H1 (cell line): ENCODE data around the gene POLE. TPM values are rescaled to one million over a fixed set of nuclear protein-coding genes. Genes with fewer than 3 reads are reported as not detected.

Source experiments
- CTCF ChIA-PET: fragments of 300-600 bp; sonication (Branson Sonifier 250); formaldehyde crosslinking; loops from one replicate; lab custom pipeline; 2021; ENCODE audit not compliant: partially characterized antibody; lab: Charles Lee
- POLR2A ChIA-PET: fragments of 300-600 bp; sonication (Branson Sonifier 250); formaldehyde crosslinking; loops from one replicate; lab custom pipeline; 2021; ENCODE audit warnings: inconsistent platforms; ENCODE audit not compliant: partially characterized antibody; lab: Charles Lee
- DNase-seq, 2 experiments: peaks; one replicate each; pipeline versions ENCODE4 v3.0.0 to v3.0.0-alpha.2; 2010 to 2022; ENCODE audit warnings: low spot score in 2 of 2, low read depth in 1 of 2, mixed read lengths in 1 of 2
- FAIRE-seq: peaks from 2 replicates; lab custom pipeline; 2011; peaks lifted over from hg19 to GRCh38; lab: Jason Lieb, UNC
- H2AFZ ChIP-seq: 2 replicates; pipeline ENCODE4 v1.8.1; 2012; ENCODE audit warnings: low read length, inconsistent platforms
- H2AK5ac ChIP-seq: 2 replicates; pipeline ENCODE4 v1.6.1; 2013; ENCODE audit warnings: low read depth, low read length
- H2BK120ac ChIP-seq: replicated peaks from 2 replicates; pipeline ENCODE3; 2013; ENCODE audit warnings: low read depth, low read length, inconsistent platforms
- H2BK12ac ChIP-seq: 2 replicates; pipeline ENCODE4 v1.6.1; 2013; ENCODE audit warnings: low read depth, low read length
- H2BK15ac ChIP-seq: 2 replicates; pipeline ENCODE4 v1.6.1; 2013; ENCODE audit warnings: low read length
- H2BK20ac ChIP-seq: 2 replicates; pipeline ENCODE4 v1.6.1; 2013; ENCODE audit warnings: low read length
- H2BK5ac ChIP-seq: 2 replicates; pipeline ENCODE4 v1.6.1; 2013; ENCODE audit warnings: low read depth, low read length
- H3K14ac ChIP-seq: 2 replicates; pipeline ENCODE4 v1.6.1; 2013; ENCODE audit warnings: inconsistent platforms; ENCODE audit not compliant: insufficient read length
- H3K18ac ChIP-seq: 2 replicates; pipeline ENCODE4 v1.6.1; 2013; ENCODE audit warnings: low read length; ENCODE audit errors: extremely low read depth
- H3K23ac ChIP-seq: 2 replicates; pipeline ENCODE4 v1.6.1; 2013; ENCODE audit warnings: inconsistent platforms; ENCODE audit not compliant: insufficient read length
- H3K23me2 ChIP-seq: 2 replicates; pipeline ENCODE4 v1.6.1; 2013; ENCODE audit warnings: low read depth, low read length
- H3K27ac ChIP-seq: 2 replicates; pipeline ENCODE4 v1.6.1; 2011; ENCODE audit warnings: low read depth, low read length, inconsistent platforms
- H3K27me3 ChIP-seq, 4 experiments: replicated peaks in 1 of 4; 1 replicate in 1 of 4; 2 replicates in 3 of 4; pipeline versions ENCODE4 v1.6.1 to v1.8.1; 2011 to 2013; ENCODE audit warnings: low read length in 3 of 4, mild to moderate bottlenecking in 3 of 4, inconsistent platforms in 2 of 4, mixed read lengths in 2 of 4, moderate library complexity in 1 of 4; ENCODE audit not compliant: control insufficient read depth in 3 of 4, insufficient read depth in 3 of 4; ENCODE audit errors: extremely low read depth in 1 of 4
- H3K36me3 ChIP-seq, 4 experiments: 2 replicates each; pipeline versions ENCODE4 v1.6.1 to v1.8.1; 2011 to 2013; ENCODE audit warnings: mild to moderate bottlenecking in 4 of 4, low read length in 3 of 4, moderate library complexity in 2 of 4, control low read depth in 1 of 4, inconsistent platforms in 1 of 4; ENCODE audit not compliant: insufficient read depth in 4 of 4, control insufficient read depth in 2 of 4
- H3K4ac ChIP-seq: replicated peaks from 2 replicates; pipeline ENCODE3; 2013; ENCODE audit warnings: low read length, low read depth, mixed read lengths, inconsistent platforms; ENCODE audit not compliant: insufficient read length
- H3K4me1 ChIP-seq, 4 experiments: replicated peaks in 1 of 4; 1 replicate in 1 of 4; 2 replicates in 3 of 4; pipeline versions ENCODE4 v1.6.1 to v1.8.1; 2011 to 2013; ENCODE audit warnings: low read length in 3 of 4, inconsistent platforms in 2 of 4, mixed read lengths in 1 of 4; ENCODE audit not compliant: insufficient read depth in 4 of 4, control insufficient read depth in 3 of 4
- H3K4me2 ChIP-seq, 2 experiments: 2 replicates each; pipeline versions ENCODE4 v1.6.1 to v1.8.1; 2011 to 2013; ENCODE audit warnings: low read depth in 2 of 2, low read length in 2 of 2, control low read depth in 1 of 2, inconsistent platforms in 1 of 2, mild to moderate bottlenecking in 1 of 2; ENCODE audit not compliant: insufficient read depth in 1 of 2
- H3K4me3 ChIP-seq, 4 experiments: fragments of 200-600, 300-600 bp in 1 of 4; sonication (generic), shearing (Covaris generic), sonication (Bioruptor Twin) in 1 of 4; 2 replicates each; pipeline versions ENCODE4 v1.5.1 to v1.8.1; 2011 to 2016; ENCODE audit warnings: low read length in 4 of 4, low read depth in 3 of 4, control low read depth in 2 of 4, inconsistent platforms in 2 of 4, mild to moderate bottlenecking in 2 of 4, mixed read lengths in 1 of 4, moderate library complexity in 1 of 4; ENCODE audit not compliant: insufficient read depth in 2 of 4; ENCODE audit errors: extremely low read depth in 1 of 4
- H3K56ac ChIP-seq: replicated peaks from 2 replicates; pipeline ENCODE3; 2013; ENCODE audit warnings: low read depth, mild to moderate bottlenecking, mixed read lengths, low read length, inconsistent platforms; ENCODE audit not compliant: insufficient read length
- H3K79me1 ChIP-seq: 2 replicates; pipeline ENCODE4 v1.6.1; 2013; ENCODE audit warnings: low read depth, low read length, control low read depth
- H3K79me2 ChIP-seq, 2 experiments: 2 replicates each; pipeline versions ENCODE4 v1.6.1 to v1.8.1; 2012 to 2013; ENCODE audit warnings: low read length in 2 of 2, mild to moderate bottlenecking in 2 of 2, inconsistent platforms in 1 of 2; ENCODE audit not compliant: insufficient read depth in 2 of 2, control insufficient read depth in 1 of 2
- H3K9ac ChIP-seq, 4 experiments: replicated peaks in 1 of 4; 1 replicate in 1 of 4; 2 replicates in 3 of 4; pipeline versions ENCODE4 v1.6.1 to v1.8.1; 2011 to 2013; ENCODE audit warnings: low read depth in 3 of 4, low read length in 3 of 4, control low read depth in 2 of 4, mild to moderate bottlenecking in 2 of 4, moderate library complexity in 2 of 4, inconsistent platforms in 1 of 4; ENCODE audit errors: extremely low read depth in 1 of 4
- H3K9me3 ChIP-seq, 2 experiments: 2 replicates each; pipeline versions ENCODE4 v1.6.1 to v1.8.1; 2012 to 2013; ENCODE audit warnings: mild to moderate bottlenecking in 2 of 2, moderate library complexity in 2 of 2, control low read depth in 1 of 2, inconsistent platforms in 1 of 2, low read depth in 1 of 2, low read length in 1 of 2, mixed read lengths in 1 of 2; ENCODE audit not compliant: insufficient read depth in 2 of 2
- H4K20me1 ChIP-seq, 2 experiments: replicated peaks in 1 of 2; 2 replicates each; pipeline versions ENCODE3 to v1.8.1; 2011 to 2013; ENCODE audit warnings: inconsistent platforms in 2 of 2, low read length in 2 of 2, mild to moderate bottlenecking in 1 of 2; ENCODE audit not compliant: insufficient read depth in 2 of 2, control insufficient read depth in 1 of 2
- H4K5ac ChIP-seq: 2 replicates; pipeline ENCODE4 v1.6.1; 2013; ENCODE audit warnings: low read length, low read depth, mixed read lengths, inconsistent platforms; ENCODE audit not compliant: insufficient read length
- H4K8ac ChIP-seq: 2 replicates; pipeline ENCODE4 v1.8.0; 2013; ENCODE audit warnings: mild to moderate bottlenecking, moderate library complexity, low read length, inconsistent platforms; ENCODE audit not compliant: insufficient read depth; ENCODE audit errors: extremely low read depth
- H4K91ac ChIP-seq: replicated peaks from 2 replicates; pipeline ENCODE3; 2013; ENCODE audit warnings: low read length, mixed read lengths, inconsistent platforms; ENCODE audit not compliant: insufficient read length
- BCL11A ChIP-seq, 2 experiments: IDR thresholded peaks; one replicate each; pipeline ENCODE4 v1.6.1; 2011; ENCODE audit warnings: low read depth in 2 of 2, low read length in 2 of 2, mild to moderate bottlenecking in 2 of 2
- CHD1 ChIP-seq: IDR thresholded peaks from 2 replicates; pipeline ENCODE4 v1.6.1; 2012; ENCODE audit warnings: low read depth, low read length, improper control_type of control experiment
- HDAC6 ChIP-seq: IDR thresholded peaks from one replicate; pipeline ENCODE4 v1.7.1; 2012; ENCODE audit warnings: low read depth, mild to moderate bottlenecking, inconsistent platforms, low read length, moderate library complexity
- KDM5A ChIP-seq: fragments of 200-600 bp; IDR thresholded peaks from 2 replicates; pipeline ENCODE4 v1.7.1; 2012; ENCODE audit warnings: mild to moderate bottlenecking, low read length, inconsistent platforms, mixed read lengths
- MAFK ChIP-seq: IDR thresholded peaks from 2 replicates; pipeline ENCODE4 v1.6.1; 2012; ENCODE audit warnings: low read depth, mild to moderate bottlenecking, improper control_type of control experiment, low read length
- NANOG ChIP-seq: IDR thresholded peaks from 2 replicates; pipeline ENCODE4 v1.6.1; 2011; ENCODE audit warnings: low read length, low read depth, mild to moderate bottlenecking, inconsistent platforms; ENCODE audit not compliant: insufficient read depth, poor library complexity, severe bottlenecking
- PHF8 ChIP-seq: fragments of 200-600 bp; sonication (generic); conservative IDR thresholded peaks from 2 replicates; pipeline ENCODE4 v1.7.1; 2012; ENCODE audit warnings: low read depth, mild to moderate bottlenecking, inconsistent platforms, low read length, moderate library complexity
- POLR2A ChIP-seq, 2 experiments: IDR thresholded peaks; 1 replicate in 1 of 2; 2 replicates in 1 of 2; pipeline ENCODE4 v1.6.1; 2011; ENCODE audit warnings: low read depth in 2 of 2, low read length in 2 of 2, mild to moderate bottlenecking in 2 of 2; ENCODE audit errors: control extremely low read depth in 1 of 2
- POLR2AphosphoS5 ChIP-seq: IDR thresholded peaks from 2 replicates; pipeline ENCODE4 v1.6.1; 2011; ENCODE audit warnings: low read depth, low read length
- SRF ChIP-seq: IDR thresholded peaks from 2 replicates; pipeline ENCODE4 v1.6.1; 2011; ENCODE audit warnings: mild to moderate bottlenecking, low read depth, low read length, moderate library complexity
- TCF12 ChIP-seq: IDR thresholded peaks from 2 replicates; pipeline ENCODE4 v1.6.1; 2011; ENCODE audit warnings: low read depth, mild to moderate bottlenecking, low read length
- TEAD4 ChIP-seq: IDR thresholded peaks from 2 replicates; pipeline ENCODE4 v1.6.1; 2012; ENCODE audit warnings: low read depth, low read length, inconsistent platforms, mixed read lengths
- WGBS, 2 experiments: shearing (Covaris generic) in 1 of 2; methylation state at CpG; one replicate each; pipeline versions ENCODE4 v1.1.6 to v1.1.7; 2013 to 2015; ENCODE audit warnings: low lambda C conversion rate in 2 of 2, mixed read lengths in 2 of 2, inconsistent platforms in 1 of 2, low coverage in 1 of 2, missing lambda C conversion rate in 1 of 2; ENCODE audit not compliant: insufficient replicate concordance in 2 of 2, insufficient coverage in 1 of 2, insufficient read length in 1 of 2; ENCODE audit errors: extremely low coverage in 1 of 2, missing lambda C conversion rate in 1 of 2; 5-methylcytosine and 5-hydroxymethylcytosine counted together
- polyA plus RNA-seq, 7 experiments: library from polyadenylated mRNA; depleted of rRNA in 3 of 7; stranded (reverse) in 5 of 7; unstranded in 2 of 7; fragments of >200 nt in 5 of 7; fragments of 200-250 nt in 2 of 7; gene quantifications; 1 replicate in 5 of 7; 2 replicates in 1 of 7; 4 replicates in 1 of 7; pipeline versions ENCODE4 v1.2.1 to v1.2.3, GENCODE V29; 2011 to 2013; ENCODE audit warnings: missing spikeins in 2 of 7, mixed read lengths in 2 of 7
- total RNA-seq: library from RNA; stranded (reverse); fragmentation: NEBNext Ultra II Directional; extraction: Animal tissue kit (Norgen Biotek cat#: 25700); gene quantifications from 2 replicates; pipeline ENCODE4 v1.2.1, GENCODE V29; 2021
- TF ChIP-seq, protein P1 (sequence below): IDR thresholded peaks from 2 replicates; pipeline ENCODE4 v1.6.1; 2012; ENCODE audit warnings: low read length, inconsistent platforms

The POLE gene
- total and polyA plus RNA-seq, 2 of the 8 experiments (the other 6 are each of a cell fraction or from before 2014, with no cell fraction given): 59.7 to 115 TPM

DNA sequence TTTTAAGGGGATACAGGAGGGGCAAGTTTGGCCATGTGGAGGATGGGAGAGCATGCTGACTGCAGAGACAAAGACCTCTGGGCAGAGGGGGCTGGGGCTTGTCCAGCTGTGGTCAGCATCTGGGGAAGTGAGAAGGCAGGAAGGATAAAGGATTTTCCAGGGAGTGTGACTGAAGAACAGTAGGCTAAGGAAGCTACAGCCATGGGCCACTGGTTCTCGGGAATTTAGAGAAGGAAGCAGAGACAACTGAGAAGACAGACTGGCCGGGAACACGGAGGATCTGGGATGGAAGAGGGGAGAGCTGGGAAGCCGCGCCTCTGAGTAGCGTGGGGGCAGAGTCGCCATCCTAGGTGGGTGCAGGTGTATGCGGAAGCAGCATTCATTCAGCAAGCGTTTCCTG lies 16.5 kb upstream of the POLE start:
- Histone ChIP-seq H3K4me3 (no peak overlapping the region), H2BK5ac (peak overlapping the region; percentile 71; the same call in 1 of the 2 replicates), H2BK120ac (no peak overlapping the region), H4K91ac (no peak overlapping the region), H3K18ac (no peak overlapping the region), H3K23ac (no peak overlapping the region), H3K27me3 (no peaks in the 10 kb centered on the region), H3K14ac (no peak overlapping the region), H2BK20ac (no peak overlapping the region), H3K4ac (no peak overlapping the region), H3K36me3 (peaks cover 1 to 12% (median 3%) of the 10 kb centered on the region in 4 experiments; a peak in 6 of 8 replicates), H2AFZ (no peak overlapping the region), H3K9ac (no peak overlapping the region), H3K27ac (no peak overlapping the region), H3K4me2 (no peak overlapping the region), H4K20me1 (peaks cover 2 to 3% of the 10 kb centered on the region in 2 experiments), H2BK12ac (no peak overlapping the region), H4K8ac (no peak overlapping the region), H3K9me3 (no peaks in the 10 kb centered on the region), H4K5ac (no peak overlapping the region), H3K56ac (no peak overlapping the region), H3K4me1 (no peaks in the 10 kb centered on the region; a peak in 1 of 7 replicates), H2AK5ac (no peak overlapping the region), H2BK15ac (no peak overlapping the region), H3K79me1 (no peaks in the 10 kb centered on the region), H3K23me2 (no peaks in the 10 kb centered on the region), H3K79me2 (no peaks in the 10 kb centered on the region)
- FAIRE-seq (no peak), DNase-seq (no peak)
- POLR2A ChIA-PET: interaction anchor here (1.2 to 3.4 kb wide), 7 partner anchors 9 to 27 kb away, joined by 3 to 24 read pairs (median 4); no protein-coding TSS in a partner anchor
- CTCF ChIA-PET: interaction anchor here (2.1 kb wide), 1 partner anchor 65 kb away, joined by 5 read pairs; no protein-coding TSS in a partner anchor
- 89% methylated on average over 9 of the region's 9 CpGs; no CpG with 5 or more reads in 1 of the 2 experiments for WGBS, 2 experiments
- TF ChIP-seq KDM5A (no peak), MAFK (no peak), NANOG (no peak), BCL11A (IDR thresholded peaks at IDR 0.05; ENCODE audit: low read depth in 2 of 2, low read length in 2 of 2) (no peak), CHD1 (no peak), TCF12 (no peak), HDAC6 (no peak), POLR2A (IDR thresholded peaks at IDR 0.05; ENCODE audit: control extremely low read depth in 1 of 2, low read depth in 2 of 2, low read length in 2 of 2) (no peak), PHF8 (no peak), TEAD4 (no peak), POLR2AphosphoS5 (no peak), SRF (no peak)
- TF ChIP-seq, protein P1, sequence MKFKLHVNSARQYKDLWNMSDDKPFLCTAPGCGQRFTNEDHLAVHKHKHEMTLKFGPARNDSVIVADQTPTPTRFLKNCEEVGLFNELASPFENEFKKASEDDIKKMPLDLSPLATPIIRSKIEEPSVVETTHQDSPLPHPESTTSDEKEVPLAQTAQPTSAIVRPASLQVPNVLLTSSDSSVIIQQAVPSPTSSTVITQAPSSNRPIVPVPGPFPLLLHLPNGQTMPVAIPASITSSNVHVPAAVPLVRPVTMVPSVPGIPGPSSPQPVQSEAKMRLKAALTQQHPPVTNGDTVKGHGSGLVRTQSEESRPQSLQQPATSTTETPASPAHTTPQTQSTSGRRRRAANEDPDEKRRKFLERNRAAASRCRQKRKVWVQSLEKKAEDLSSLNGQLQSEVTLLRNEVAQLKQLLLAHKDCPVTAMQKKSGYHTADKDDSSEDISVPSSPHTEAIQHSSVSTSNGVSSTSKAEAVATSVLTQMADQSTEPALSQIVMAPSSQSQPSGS: no peak
- TF ChIP-seq, all 59 proteins: peak for 0
